GM12892 (cell line): ENCODE data around the gene AP3D1.

Source experiments
- POLR2A ChIP-seq: IDR thresholded peaks from 2 replicates; pipeline ENCODE4 v1.6.1; 2011; ENCODE audit warnings: low read depth, low read length, control low read depth
- POLR2AphosphoS5 ChIP-seq: IDR thresholded peaks from 2 replicates; pipeline ENCODE4 v1.6.1; 2011; ENCODE audit warnings: low read depth, low read length, control low read depth
- TAF1 ChIP-seq: IDR thresholded peaks from 2 replicates; pipeline ENCODE4 v1.6.1; 2011; ENCODE audit warnings: low read depth, mild to moderate bottlenecking, control low read depth, low read length, borderline replicate concordance

DNA sequence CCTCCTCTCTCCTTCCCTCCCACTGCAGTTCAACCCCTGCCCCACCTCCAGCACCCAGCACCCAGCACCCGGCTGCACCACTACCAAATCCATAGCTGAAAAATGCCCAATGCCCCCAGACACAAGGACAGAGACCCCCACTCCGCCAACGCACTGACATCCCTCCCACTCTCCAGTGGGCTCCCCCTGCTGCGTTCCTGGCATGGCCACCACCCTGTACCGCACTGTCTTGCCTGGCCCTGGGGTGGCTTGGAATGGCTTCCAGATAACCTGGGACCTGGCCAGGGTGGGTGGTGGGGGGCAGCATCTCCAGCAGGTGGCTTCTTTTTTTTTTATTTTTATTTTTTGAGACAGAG lies 94.6 kb downstream of the AP3D1 start:
- no peak for TF ChIP-seq POLR2A
- TF ChIP-seq POLR2AphosphoS5: no peak
- no peak for TF ChIP-seq TAF1
